K562 (cell line): ENCODE data around the gene TPRX2.

Experiments
- HDAC6 ChIP-seq: IDR thresholded peaks from 2 replicates; pipeline ENCODE4 v1.6.1; 2012; ENCODE audit warnings: low read depth, mild to moderate bottlenecking, control low read depth, inconsistent platforms, low read length, moderate library complexity
- YY1 ChIP-seq, 3 experiments: IDR thresholded peaks; 2 replicates each; pipeline ENCODE4 v1.6.1; 2011; ENCODE audit warnings: low read length in 2 of 3, mild to moderate bottlenecking in 2 of 3, moderate library complexity in 2 of 3, borderline replicate concordance in 1 of 3, control low read depth in 1 of 3, low read depth in 1 of 3; ENCODE audit not compliant: insufficient read depth in 3 of 3, insufficient replicate concordance in 2 of 3, control insufficient read depth in 1 of 3, insufficient read length in 1 of 3; ENCODE audit errors: extremely low read depth in 1 of 3
- ZNF217 ChIP-seq: sonication (generic); formaldehyde crosslinking; IDR thresholded peaks from 2 replicates; pipeline ENCODE4 v1.8.0; 2022; ENCODE audit warnings: mild to moderate bottlenecking, missing genetic modification reagents

- TF ChIP-seq YY1 (IDR thresholded peaks at IDR 0.05; ENCODE audit: borderline replicate concordance in 1 of 3, control insufficient read depth in 1 of 3, extremely low read depth in 1 of 3, insufficient read depth in 3 of 3, insufficient read length in 1 of 3, insufficient replicate concordance in 2 of 3, low read depth in 1 of 3, low read length in 2 of 3): no peak
- TF ChIP-seq HDAC6: no peak
- TF ChIP-seq ZNF217 (CRISPR knock-in tag): no peak
These were observed 34.6 kb upstream of the TPRX2 start for GRCh38 chr19:47824396-47824795.
